HepG2 (cell line): Measurements from ENCODE around the gene MAML1. TPM values are rescaled to one million over a fixed set of nuclear protein-coding genes. Genes with fewer than 3 reads are reported as not detected.
A peak's percentile ranks its signal among the peaks of the same experiment; 100 is the strongest.

Source experiments
- ARNTL ChIP-seq: sonication (generic); formaldehyde crosslinking; IDR thresholded peaks from 2 replicates; pipeline ENCODE4 v1.4.0; 2020; ENCODE audit warnings: mild to moderate bottlenecking, missing genetic modification reagents
- DRAP1 ChIP-seq: IDR thresholded peaks from 2 replicates; pipeline ENCODE4 v1.6.1; 2016; ENCODE audit warnings: missing genetic modification reagents, missing compliant biosample characterization
- FLYWCH1 ChIP-seq: sonication (generic); formaldehyde crosslinking; IDR thresholded peaks from 2 replicates; pipeline ENCODE4 v1.8.1; 2023; ENCODE audit warnings: mild to moderate bottlenecking, missing genetic modification reagents
- JARID2 ChIP-seq: sonication (generic); formaldehyde crosslinking; IDR thresholded peaks from 2 replicates; pipeline ENCODE4 v1.8.1; 2023; ENCODE audit warnings: missing genetic modification reagents, inconsistent platforms; ENCODE audit not compliant: insufficient replicate concordance
- LRRFIP1 ChIP-seq: sonication (generic); formaldehyde crosslinking; conservative IDR thresholded peaks from 2 replicates; pipeline ENCODE4 v1.4.0; 2020; ENCODE audit warnings: missing genetic modification reagents
- NCOA2 ChIP-seq: sonication (generic); formaldehyde crosslinking; IDR thresholded peaks from 2 replicates; pipeline ENCODE4 v1.8.0; 2022; ENCODE audit warnings: inconsistent platforms
- RAD21 ChIP-seq: fragments of 450-650 bp; formaldehyde crosslinking; IDR thresholded peaks from 2 replicates; pipeline ENCODE4 v1.5.0; 2020; ENCODE audit warnings: mild to moderate bottlenecking
- TCF12 ChIP-seq, 2 experiments: fragments of 450-650 bp in 1 of 2; sonication (generic) in 1 of 2; formaldehyde crosslinking in 1 of 2; IDR thresholded peaks; 2 replicates each; pipeline versions ENCODE4 v1.6.1 to v1.8.0; 2017 to 2022; ENCODE audit warnings: antibody characterized with exemption in 1 of 2, mild to moderate bottlenecking in 1 of 2, missing genetic modification reagents in 1 of 2, moderate library complexity in 1 of 2
- ZBTB3 ChIP-seq: sonication (generic); formaldehyde crosslinking; IDR thresholded peaks from 2 replicates; pipeline ENCODE4 v1.4.0; 2020; ENCODE audit warnings: low read depth, mild to moderate bottlenecking, moderate library complexity, missing genetic modification reagents, borderline replicate concordance
- ZFP36L1 ChIP-seq: sonication (generic); formaldehyde crosslinking; IDR thresholded peaks from 2 replicates; pipeline ENCODE4 v1.8.0; 2022; ENCODE audit warnings: mild to moderate bottlenecking, missing genetic modification reagents, moderate library complexity
- ZFX ChIP-seq: sonication (generic); formaldehyde crosslinking; IDR thresholded peaks from 2 replicates; pipeline ENCODE4 v1.4.0; 2020; ENCODE audit warnings: mild to moderate bottlenecking, low read depth, missing genetic modification reagents, moderate library complexity
- ZIK1 ChIP-seq: sonication (generic); formaldehyde crosslinking; IDR thresholded peaks from 2 replicates; pipeline ENCODE4 v1.5.0; 2020; ENCODE audit warnings: mild to moderate bottlenecking, low read depth, missing genetic modification reagents, borderline replicate concordance
- ZNF275 ChIP-seq: sonication (generic); formaldehyde crosslinking; IDR thresholded peaks from 2 replicates; pipeline ENCODE4 v1.8.0; 2022; ENCODE audit warnings: missing genetic modification reagents, mild to moderate bottlenecking, inconsistent platforms, borderline replicate concordance
- ZNF280D ChIP-seq: sonication (generic); formaldehyde crosslinking; IDR thresholded peaks from 2 replicates; pipeline ENCODE4 v1.5.1; 2020; ENCODE audit warnings: mild to moderate bottlenecking, missing genetic modification reagents
- ZNF552 ChIP-seq: sonication (generic); formaldehyde crosslinking; IDR thresholded peaks from 2 replicates; pipeline ENCODE4 v1.9.0; 2022; ENCODE audit warnings: missing genetic modification reagents, mild to moderate bottlenecking, borderline replicate concordance
- ZNF609 ChIP-seq: sonication (generic); formaldehyde crosslinking; IDR thresholded peaks from 2 replicates; pipeline ENCODE4 v1.4.0; 2020; ENCODE audit warnings: mild to moderate bottlenecking, missing genetic modification reagents, borderline replicate concordance
- ZNF749 ChIP-seq: sonication (generic); formaldehyde crosslinking; IDR thresholded peaks from 2 replicates; pipeline ENCODE4 v1.8.0; 2022; ENCODE audit warnings: mild to moderate bottlenecking, missing genetic modification reagents, moderate library complexity, borderline replicate concordance
- polyA plus RNA-seq, 8 experiments: library from polyadenylated mRNA; depleted of rRNA in 3 of 8; stranded (reverse) in 7 of 8; unstranded in 1 of 8; fragments of >200 nt; fragmentation: Illumina TruSeq in 4 of 8; extraction: Trizol in 4 of 8; gene quantifications; 2 replicates each; pipeline versions ENCODE4 v1.2.1 to v1.2.3, GENCODE V29; 2011 to 2016; ENCODE audit warnings: low read depth in 4 of 8, missing spikeins in 1 of 8, mixed read lengths in 1 of 8; ENCODE audit not compliant: insufficient read depth in 1 of 8
- total RNA-seq, 5 experiments: library from RNA; depleted of rRNA; stranded (reverse); fragments of >200 nt; fragmentation: Illumina TruSeq; extraction: Trizol; gene quantifications; 2 replicates each; pipeline ENCODE4 v1.2.3, GENCODE V29; 2016; ENCODE audit warnings: low read depth in 1 of 5

Gene MAML1
- total and polyA plus RNA-seq, 2 of the 13 experiments (the other 11 are each of a cell fraction or from before 2014, with no cell fraction given) = 10.0 to 10.8 TPM

- TF ChIP-seq ZBTB3 (CRISPR knock-in tag) (no peak), ZNF552 (CRISPR knock-in tag) (no peak), ZNF280D (CRISPR knock-in tag) (0 out of 2 replicates have a peak, but pooled peaks have one; percentile 15), JARID2 (CRISPR knock-in tag) (no peak), RAD21 (CRISPR knock-in tag) (no peak), ARNTL (CRISPR knock-in tag) (peak; percentile 11; the same call in 1 of the 2 replicates), ZNF275 (CRISPR knock-in tag) (no peak), TCF12 (IDR thresholded peaks at IDR 0.05) (no peak), TCF12 (CRISPR knock-in tag; IDR thresholded peaks at IDR 0.05) (no peak), ZNF609 (CRISPR knock-in tag) (no peak), ZFP36L1 (CRISPR knock-in tag) (no peak), ZFX (CRISPR knock-in tag) (no peak), NCOA2 (CRISPR knock-in tag) (no peak), ZNF749 (CRISPR knock-in tag) (no peak), LRRFIP1 (CRISPR knock-in tag) (no peak), DRAP1 (CRISPR knock-in tag) (no peak), ZIK1 (CRISPR knock-in tag) (no peak), FLYWCH1 (no peak)
Observed at GRCh38 chr5:179805070-179805528, 72.5 kb downstream of the MAML1 start (continued).
